Activated T-cell treated with anti-CD3 and anti-CD28 coated beads, Interleukin-2, amount 50 U/mL, for 4 hours (primary cell): Measurements from ENCODE around the gene SYT17. TPM values are rescaled to one million over a fixed set of nuclear protein-coding genes. Genes with fewer than 3 reads are reported as not detected.

Experiments
- ATAC-seq, 2 donors: fragments of 200-7000 bp; cut with Tn5 transposase; one replicate each; pipeline ENCODE4 v1.10.0; 2021
- DNase-seq: peaks from one replicate; pipeline ENCODE4 v3.0.0-alpha.2; 2020
- H3K27me3 Mint-ChIP-seq: one replicate; pipeline ENCODE4 v1.8.0; 2021; ENCODE audit warnings: low read depth, mixed read lengths
- H3K36me3 Mint-ChIP-seq: one replicate; pipeline ENCODE4 v1.8.0; 2022; ENCODE audit warnings: mixed read lengths; ENCODE audit not compliant: insufficient read depth
- H3K4me1 Mint-ChIP-seq: one replicate; pipeline ENCODE4 v1.8.0; 2021; ENCODE audit warnings: low read depth, mixed read lengths
- H3K4me3 Mint-ChIP-seq: one replicate; pipeline ENCODE4 v1.8.0; 2021; ENCODE audit warnings: mild to moderate bottlenecking, moderate library complexity, mixed read lengths
- H3K9me3 Mint-ChIP-seq: one replicate; pipeline ENCODE4 v1.8.0; 2021; ENCODE audit warnings: mixed read lengths
- total RNA-seq, 3 donors: library from RNA; stranded (reverse); gene quantifications; one replicate each; pipeline ENCODE4 v1.2.1, GENCODE V29; 2021

Gene SYT17
- total RNA-seq, 3 donors from 2014 or later: 0.19 to 0.30 (median 0.29) TPM

- ATAC-seq: no peak
- Mint-ChIP-seq H3K27me3 (no peaks in the 10 kb centered on the region), H3K4me3 (no peak overlapping the region), H3K36me3 (peaks cover 2% of the 10 kb centered on the region), H3K9me3 (peaks cover 18% of the 10 kb centered on the region), H3K4me1 (no peaks in the 10 kb centered on the region)
- DNase-seq: no peak
These were observed 97.4 kb downstream of the SYT17 start for GRCh38 chr16:19265380-19265930.

GRCh38 chr16:19266774-19267173 is 98.7 kb downstream of the SYT17 start:
- Mint-ChIP-seq H3K4me1 (no peaks in the 10 kb centered on the region), H3K36me3 (peaks cover 2% of the 10 kb centered on the region), H3K4me3 (no peak overlapping the region), H3K9me3 (peaks cover 18% of the 10 kb centered on the region), H3K27me3 (no peaks in the 10 kb centered on the region)
- ATAC-seq: no peak
- DNase-seq: no peak

GRCh38 chr16:19269098-19269497 is 101.1 kb downstream of the SYT17 start:
- no peak for DNase-seq
- no peak for ATAC-seq
- Mint-ChIP-seq H3K4me3 (no peak overlapping the region), H3K4me1 (no peaks in the 10 kb centered on the region), H3K9me3 (peaks cover 18% of the 10 kb centered on the region), H3K27me3 (no peaks in the 10 kb centered on the region), H3K36me3 (peaks cover 2% of the 10 kb centered on the region)

GRCh38 chr16:19274165-19274797 is 106.2 kb downstream of the SYT17 start:
- ATAC-seq (no peak), DNase-seq (no peak)
- Mint-ChIP-seq H3K27me3 (no peaks in the 10 kb centered on the region), H3K9me3 (no peaks in the 10 kb centered on the region), H3K4me1 (no peaks in the 10 kb centered on the region), H3K4me3 (no peak overlapping the region), H3K36me3 (no peaks in the 10 kb centered on the region)

GRCh38 chr16:19278403-19278802 is 110.4 kb downstream of the SYT17 start:
- no peak overlapping the region for H3K4me3 Mint-ChIP-seq
- no peak for DNase-seq
- H3K9me3 Mint-ChIP-seq: no peaks in the 10 kb centered on the region
- peaks cover 3% of the 10 kb centered on the region for H3K27me3 Mint-ChIP-seq
- ATAC-seq: no peak
- no peaks in the 10 kb centered on the region for H3K36me3 Mint-ChIP-seq
- H3K4me1 Mint-ChIP-seq: no peaks in the 10 kb centered on the region

- peaks cover 3% of the 10 kb centered on the region for H3K27me3 Mint-ChIP-seq
- DNase-seq: no peak
- H3K36me3 Mint-ChIP-seq: no peaks in the 10 kb centered on the region
- no peak overlapping the region for H3K4me3 Mint-ChIP-seq
- H3K9me3 Mint-ChIP-seq: no peaks in the 10 kb centered on the region
- no peak for ATAC-seq
- no peaks in the 10 kb centered on the region for H3K4me1 Mint-ChIP-seq
These were observed 113.2 kb downstream of the SYT17 start for GRCh38 chr16:19281246-19281645.

- Mint-ChIP-seq H3K27me3 (peaks cover 3% of the 10 kb centered on the region), H3K36me3 (no peaks in the 10 kb centered on the region), H3K4me1 (no peaks in the 10 kb centered on the region), H3K9me3 (no peaks in the 10 kb centered on the region), H3K4me3 (no peak overlapping the region)
- DNase-seq: no peak
- ATAC-seq: no peak
These were observed 114.1 kb downstream of the SYT17 start for GRCh38 chr16:19282101-19282500.

GRCh38 chr16:19283637-19284036 is 115.6 kb downstream of the SYT17 start:
- Mint-ChIP-seq H3K36me3 (no peaks in the 10 kb centered on the region), H3K4me3 (no peak overlapping the region), H3K27me3 (peaks cover 3% of the 10 kb centered on the region), H3K4me1 (no peaks in the 10 kb centered on the region), H3K9me3 (no peaks in the 10 kb centered on the region)
- DNase-seq: no peak
- no peak for ATAC-seq

GRCh38 chr16:19284207-19284606 is 116.2 kb downstream of the SYT17 start:
- DNase-seq (no peak), ATAC-seq (peak in 1 of 2 donors; percentile 55)
- Mint-ChIP-seq H3K9me3 (no peaks in the 10 kb centered on the region), H3K36me3 (no peaks in the 10 kb centered on the region), H3K27me3 (peaks cover 3% of the 10 kb centered on the region), H3K4me3 (no peak overlapping the region), H3K4me1 (no peaks in the 10 kb centered on the region)

- H3K36me3 Mint-ChIP-seq: no peaks in the 10 kb centered on the region
- H3K9me3 Mint-ChIP-seq: no peaks in the 10 kb centered on the region
- no peaks in the 10 kb centered on the region for H3K4me1 Mint-ChIP-seq
- peaks cover 3% of the 10 kb centered on the region for H3K27me3 Mint-ChIP-seq
- no peak for DNase-seq
- no peak within 1 kb of the TSS for H3K4me3 Mint-ChIP-seq
- no peak for ATAC-seq
These were observed 117.4 kb downstream of the SYT17 start, which contains the start of gene CLEC19A for GRCh38 chr16:19285431-19285830. TSS of gene CLEC19A (plus strand) at chr16:19285731. CDS start at chr16:19285852, 121 bp downstream.

GRCh38 chr16:19286827-19287226 is 118.8 kb downstream of the SYT17 start:
- Mint-ChIP-seq H3K27me3 (peaks cover 3% of the 10 kb centered on the region), H3K9me3 (no peaks in the 10 kb centered on the region), H3K4me1 (no peaks in the 10 kb centered on the region), H3K36me3 (no peaks in the 10 kb centered on the region), H3K4me3 (no peak overlapping the region)
- DNase-seq: no peak
- ATAC-seq: no peak

GRCh38 chr16:19287241-19287640 is 119.2 kb downstream of the SYT17 start:
- Mint-ChIP-seq H3K4me1 (no peaks in the 10 kb centered on the region), H3K27me3 (no peaks in the 10 kb centered on the region), H3K9me3 (no peaks in the 10 kb centered on the region), H3K36me3 (no peaks in the 10 kb centered on the region), H3K4me3 (no peak overlapping the region)
- ATAC-seq (no peak), DNase-seq (no peak)

GRCh38 chr16:19288872-19289799 is 121.1 kb downstream of the SYT17 start:
- H3K4me1 Mint-ChIP-seq: peaks cover 1% of the 10 kb centered on the region
- H3K36me3 Mint-ChIP-seq: no peaks in the 10 kb centered on the region
- ATAC-seq (no peak), DNase-seq (no peak)
- H3K4me3 Mint-ChIP-seq: no peak overlapping the region
- H3K9me3 Mint-ChIP-seq: no peaks in the 10 kb centered on the region
- H3K27me3 Mint-ChIP-seq: no peaks in the 10 kb centered on the region

GRCh38 chr16:19289811-19290485 is 121.9 kb downstream of the SYT17 start:
- Mint-ChIP-seq H3K36me3 (no peaks in the 10 kb centered on the region), H3K4me1 (peaks cover 9% of the 10 kb centered on the region), H3K9me3 (no peaks in the 10 kb centered on the region), H3K4me3 (no peak overlapping the region), H3K27me3 (no peaks in the 10 kb centered on the region)
- no peak for DNase-seq
- ATAC-seq: no peak
